Measurements from ENCODE around the gene CNTN4.
A peak's percentile ranks its signal among the peaks of the same experiment; 100 is the strongest.
"Not testable (repeated sequence)": the region's sequence is repeated elsewhere in the genome, so short reads cannot be mapped to it uniquely, and the experiment has no call there.

CNTN4 gene

GRCh38 chr3:2872884-2873283 is 774.2 kb downstream of the CNTN4 start:
- no peak for DNase-seq

GRCh38 chr3:2873986-2874385 is 775.3 kb downstream of the CNTN4 start:
- DNase-seq: no peak

- DNase-seq: no peak
Observed at GRCh38 chr3:2875699-2876098, 777.0 kb downstream of the CNTN4 start.

- no peak for DNase-seq
Observed at GRCh38 chr3:2876362-2876761, 777.7 kb downstream of the CNTN4 start.

- no peak for DNase-seq
Observed at GRCh38 chr3:2879023-2879422, 780.4 kb downstream of the CNTN4 start.

- DNase-seq: no peak
Observed at GRCh38 chr3:2879587-2879986, 780.9 kb downstream of the CNTN4 start.

GRCh38 chr3:2880218-2880756 is 781.6 kb downstream of the CNTN4 start:
- no peak for DNase-seq

- DNase-seq: no peak
Observed at GRCh38 chr3:2883283-2883682, 784.6 kb downstream of the CNTN4 start.

- DNase-seq: no peak
Observed at GRCh38 chr3:2888592-2888991, 789.9 kb downstream of the CNTN4 start.

- no peak for DNase-seq
Observed at GRCh38 chr3:2889736-2890135, 791.1 kb downstream of the CNTN4 start.

- DNase-seq: no peak
Observed at GRCh38 chr3:2896308-2896939, 797.8 kb downstream of the CNTN4 start.

GRCh38 chr3:2897821-2898220 is 799.2 kb downstream of the CNTN4 start:
- no peak for DNase-seq

- no peak for DNase-seq
Observed at GRCh38 chr3:2898591-2899353, 800.1 kb downstream of the CNTN4 start.

- no peak for DNase-seq
Observed at GRCh38 chr3:2904054-2904453, 805.4 kb downstream of the CNTN4 start.

GRCh38 chr3:2908693-2909351 is 810.2 kb downstream of the CNTN4 start:
- DNase-seq: peak; percentile 31 to 52

GRCh38 chr3:2910997-2911396 is 812.3 kb downstream of the CNTN4 start:
- DNase-seq: no peak

- DNase-seq: peak; percentile 19 to 20
Observed at GRCh38 chr3:2915826-2916225, 817.2 kb downstream of the CNTN4 start.

GRCh38 chr3:2916640-2917039 is 818.0 kb downstream of the CNTN4 start:
- not testable (repeated sequence) for DNase-seq

- no peak for DNase-seq
Observed at GRCh38 chr3:2920103-2920502, 821.4 kb downstream of the CNTN4 start.

GRCh38 chr3:2921452-2921851 is 822.8 kb downstream of the CNTN4 start:
- no peak for DNase-seq

GRCh38 chr3:2921903-2922302 is 823.2 kb downstream of the CNTN4 start:
- DNase-seq: peak; percentile 46 to 52

GRCh38 chr3:2923390-2923789 is 824.7 kb downstream of the CNTN4 start:
- DNase-seq: peak in 1 of 2 experiments; percentile 16

GRCh38 chr3:2927259-2927658 is 828.6 kb downstream of the CNTN4 start:
- DNase-seq: no peak

- no peak for DNase-seq
Observed at GRCh38 chr3:2929574-2929973, 830.9 kb downstream of the CNTN4 start.
